ENCODE data around the gene CHST6.
"Not testable (repeated sequence)": the region's sequence is repeated elsewhere in the genome, so short reads cannot be mapped to it uniquely, and the experiment has no call there.

The CHST6 gene

GRCh38 chr16:75501820-75502219 lies 6.6 kb upstream of the CHST6 start:
- H3K9ac ChIP-seq (ENCODE audit: low read depth, low read length); H3K27me3 ChIP-seq (ENCODE audit: control insufficient read depth, insufficient read depth, low read length); H3K4me3 ChIP-seq (ENCODE audit: low read length); H3K36me3 ChIP-seq (ENCODE audit: insufficient read depth, low read length); H3K9me3 ChIP-seq (replicated peaks; ENCODE audit: low read length): not testable (repeated sequence)
- peak overlapping the region; percentile 25 for H3K4me2 ChIP-seq (ENCODE audit: low read length)
- peaks cover 29% of the 10 kb centered on the region for H3K4me1 ChIP-seq (ENCODE audit: control insufficient read depth, insufficient read depth, low read length)

GRCh38 chr16:75501359-75501758 lies 6.1 kb upstream of the CHST6 start:
- H3K4me3 ChIP-seq (ENCODE audit: low read length), result no peak overlapping the region
- H3K9me3 ChIP-seq (replicated peaks; ENCODE audit: low read length), result no peaks in the 10 kb centered on the region
- peak overlapping the region; percentile 25 for H3K4me2 ChIP-seq (ENCODE audit: low read length)
- no peak overlapping the region for H3K9ac ChIP-seq (ENCODE audit: low read depth, low read length)
- H3K4me1 ChIP-seq (ENCODE audit: control insufficient read depth, insufficient read depth, low read length), result peaks cover 26% of the 10 kb centered on the region
- H3K36me3 ChIP-seq (ENCODE audit: insufficient read depth, low read length), result no peaks in the 10 kb centered on the region
- H3K27me3 ChIP-seq (ENCODE audit: control insufficient read depth, insufficient read depth, low read length), result no peaks in the 10 kb centered on the region

- not testable (repeated sequence) for H3K9me3 ChIP-seq (replicated peaks; ENCODE audit: low read length); H3K9ac ChIP-seq (ENCODE audit: low read depth, low read length); H3K36me3 ChIP-seq (ENCODE audit: insufficient read depth, low read length); H3K4me2 ChIP-seq (ENCODE audit: low read length); H3K4me3 ChIP-seq (ENCODE audit: low read length)
- Histone ChIP-seq H3K4me1 (ENCODE audit: control insufficient read depth, insufficient read depth, low read length) (peaks cover 26% of the 10 kb centered on the region), H3K27me3 (ENCODE audit: control insufficient read depth, insufficient read depth, low read length) (peaks cover 12% of the 10 kb centered on the region)
These were observed 3.5 kb upstream of the CHST6 start for GRCh38 chr16:75498605-75499322.

GRCh38 chr16:75497558-75497957 lies 2.3 kb upstream of the CHST6 start:
- peaks cover 19% of the 10 kb centered on the region for H3K4me1 ChIP-seq (ENCODE audit: control insufficient read depth, insufficient read depth, low read length)
- no peak overlapping the region for H3K4me3 ChIP-seq (ENCODE audit: low read length)
- no peak overlapping the region for H3K9ac ChIP-seq (ENCODE audit: low read depth, low read length)
- H3K9me3 ChIP-seq (replicated peaks; ENCODE audit: low read length), result no peaks in the 10 kb centered on the region
- no peak overlapping the region for H3K4me2 ChIP-seq (ENCODE audit: low read length)
- no peaks in the 10 kb centered on the region for H3K36me3 ChIP-seq (ENCODE audit: insufficient read depth, low read length)
- H3K27me3 ChIP-seq (ENCODE audit: control insufficient read depth, insufficient read depth, low read length), result peaks cover 12% of the 10 kb centered on the region

- H3K27me3 ChIP-seq (ENCODE audit: control insufficient read depth, insufficient read depth, low read length), result peaks cover 12% of the 10 kb centered on the region
These were observed 573 bp downstream of the CHST6 start for GRCh38 chr16:75494661-75495075.

GRCh38 chr16:75494184-75494583 lies 1.1 kb downstream of the CHST6 start:
- Histone ChIP-seq H3K4me1 (ENCODE audit: control insufficient read depth, insufficient read depth, low read length) (peaks cover 6% of the 10 kb centered on the region), H3K9ac (ENCODE audit: low read depth, low read length) (no peak overlapping the region), H3K4me3 (ENCODE audit: low read length) (no peak overlapping the region), H3K9me3 (replicated peaks; ENCODE audit: low read length) (no peaks in the 10 kb centered on the region), H3K4me2 (ENCODE audit: low read length) (peak overlapping the region; percentile 82), H3K36me3 (ENCODE audit: insufficient read depth, low read length) (no peaks in the 10 kb centered on the region), H3K27me3 (ENCODE audit: control insufficient read depth, insufficient read depth, low read length) (peaks cover 12% of the 10 kb centered on the region)

More at GRCh38 chr16:75494661-75495075, 573 bp downstream of the CHST6 start:
- Histone ChIP-seq H3K4me1 (ENCODE audit: control insufficient read depth, insufficient read depth, low read length) (peaks cover 6% of the 10 kb centered on the region), H3K9ac (ENCODE audit: low read depth, low read length) (peak overlapping the region; percentile 18), H3K4me3 (ENCODE audit: low read length) (peak overlapping the region; percentile 62), H3K9me3 (replicated peaks; ENCODE audit: low read length) (no peaks in the 10 kb centered on the region), H3K36me3 (ENCODE audit: insufficient read depth, low read length) (no peaks in the 10 kb centered on the region), H3K4me2 (ENCODE audit: low read length) (peak overlapping the region; percentile 82)

GRCh38 chr16:75491876-75492275 lies 3.4 kb downstream of the CHST6 start:
- Histone ChIP-seq H3K9ac (ENCODE audit: low read depth, low read length) (no peak overlapping the region), H3K9me3 (replicated peaks; ENCODE audit: low read length) (no peaks in the 10 kb centered on the region), H3K27me3 (ENCODE audit: control insufficient read depth, insufficient read depth, low read length) (peaks cover 12% of the 10 kb centered on the region), H3K4me3 (ENCODE audit: low read length) (no peak overlapping the region), H3K4me1 (ENCODE audit: control insufficient read depth, insufficient read depth, low read length) (peaks cover 6% of the 10 kb centered on the region), H3K36me3 (ENCODE audit: insufficient read depth, low read length) (no peaks in the 10 kb centered on the region), H3K4me2 (ENCODE audit: low read length) (no peak overlapping the region)

GRCh38 chr16:75488322-75488721 lies 6.9 kb downstream of the CHST6 start:
- Histone ChIP-seq H3K27me3 (ENCODE audit: control insufficient read depth, insufficient read depth, low read length) (no peaks in the 10 kb centered on the region), H3K9ac (ENCODE audit: low read depth, low read length) (no peak overlapping the region), H3K9me3 (replicated peaks; ENCODE audit: low read length) (no peaks in the 10 kb centered on the region), H3K4me1 (ENCODE audit: control insufficient read depth, insufficient read depth, low read length) (peaks cover 4% of the 10 kb centered on the region), H3K4me3 (ENCODE audit: low read length) (no peak overlapping the region), H3K4me2 (ENCODE audit: low read length) (no peak overlapping the region), H3K36me3 (ENCODE audit: insufficient read depth, low read length) (no peaks in the 10 kb centered on the region)

- Histone ChIP-seq H3K4me3 (ENCODE audit: low read length) (no peak overlapping the region), H3K4me1 (ENCODE audit: control insufficient read depth, insufficient read depth, low read length) (peaks cover 6% of the 10 kb centered on the region), H3K27me3 (ENCODE audit: control insufficient read depth, insufficient read depth, low read length) (no peaks in the 10 kb centered on the region), H3K9ac (ENCODE audit: low read depth, low read length) (no peak overlapping the region), H3K4me2 (ENCODE audit: low read length) (no peak overlapping the region), H3K9me3 (replicated peaks; ENCODE audit: low read length) (no peaks in the 10 kb centered on the region), H3K36me3 (ENCODE audit: insufficient read depth, low read length) (no peaks in the 10 kb centered on the region)
These were observed 8.4 kb downstream of the CHST6 start for GRCh38 chr16:75486676-75487313.

- Histone ChIP-seq H3K4me3 (ENCODE audit: low read length) (no peak overlapping the region), H3K36me3 (ENCODE audit: insufficient read depth, low read length) (no peaks in the 10 kb centered on the region), H3K9me3 (replicated peaks; ENCODE audit: low read length) (no peaks in the 10 kb centered on the region), H3K4me2 (ENCODE audit: low read length) (no peak overlapping the region), H3K27me3 (ENCODE audit: control insufficient read depth, insufficient read depth, low read length) (no peaks in the 10 kb centered on the region), H3K9ac (ENCODE audit: low read depth, low read length) (no peak overlapping the region), H3K4me1 (ENCODE audit: control insufficient read depth, insufficient read depth, low read length) (peaks cover 6% of the 10 kb centered on the region)
These were observed 9.1 kb downstream of the CHST6 start for GRCh38 chr16:75486014-75486675.

GRCh38 chr16:75485230-75486013 lies 9.8 kb downstream of the CHST6 start:
- Histone ChIP-seq H3K4me2 (ENCODE audit: low read length) (no peak overlapping the region), H3K4me1 (ENCODE audit: control insufficient read depth, insufficient read depth, low read length) (peaks cover 6% of the 10 kb centered on the region), H3K4me3 (ENCODE audit: low read length) (no peak overlapping the region), H3K36me3 (ENCODE audit: insufficient read depth, low read length) (no peaks in the 10 kb centered on the region), H3K27me3 (ENCODE audit: control insufficient read depth, insufficient read depth, low read length) (no peaks in the 10 kb centered on the region), H3K9ac (ENCODE audit: low read depth, low read length) (no peak overlapping the region), H3K9me3 (replicated peaks; ENCODE audit: low read length) (no peaks in the 10 kb centered on the region)

Measured in skeletal muscle satellite cell (primary cell).